Activated T-cell treated with anti-CD3 and anti-CD28 coated beads, Interleukin-2, amount 50 U/mL, for 4 hours (primary cell): ENCODE results near the gene ARHGAP24. TPM values are rescaled to one million over a fixed set of nuclear protein-coding genes. Genes with fewer than 3 reads are reported as not detected.
"Not testable (repeated sequence)": the region's sequence is repeated elsewhere in the genome, so short reads cannot be mapped to it uniquely, and the experiment has no call there.

Experiments used
- ATAC-seq, 2 donors: fragments of 200-7000 bp; cut with Tn5 transposase; one replicate each; pipeline ENCODE4 v1.10.0; 2021
- DNase-seq: peaks from one replicate; pipeline ENCODE4 v3.0.0-alpha.2; 2020
- H3K27me3 Mint-ChIP-seq: one replicate; pipeline ENCODE4 v1.8.0; 2021; ENCODE audit warnings: low read depth, mixed read lengths
- H3K36me3 Mint-ChIP-seq: one replicate; pipeline ENCODE4 v1.8.0; 2022; ENCODE audit warnings: mixed read lengths; ENCODE audit not compliant: insufficient read depth
- H3K4me1 Mint-ChIP-seq: one replicate; pipeline ENCODE4 v1.8.0; 2021; ENCODE audit warnings: low read depth, mixed read lengths
- H3K4me3 Mint-ChIP-seq: one replicate; pipeline ENCODE4 v1.8.0; 2021; ENCODE audit warnings: mild to moderate bottlenecking, moderate library complexity, mixed read lengths
- H3K9me3 Mint-ChIP-seq: one replicate; pipeline ENCODE4 v1.8.0; 2021; ENCODE audit warnings: mixed read lengths
- total RNA-seq, 3 donors: library from RNA; stranded (reverse); gene quantifications; one replicate each; pipeline ENCODE4 v1.2.1, GENCODE V29; 2021

The ARHGAP24 gene
- total RNA-seq, 3 donors from 2014 or later = 0.29 to 1.5 (median 0.46) TPM

- no peaks in the 10 kb centered on the region for H3K27me3 Mint-ChIP-seq
- DNase-seq = no peak
- H3K4me1 Mint-ChIP-seq = no peaks in the 10 kb centered on the region
- no peaks in the 10 kb centered on the region for H3K9me3 Mint-ChIP-seq
- no peaks in the 10 kb centered on the region for H3K36me3 Mint-ChIP-seq
- ATAC-seq = no peak
- H3K4me3 Mint-ChIP-seq = no peak overlapping the region
These were observed 471.9 kb downstream of the ARHGAP24 start for GRCh38 chr4:85946821-85947220.

DNA sequence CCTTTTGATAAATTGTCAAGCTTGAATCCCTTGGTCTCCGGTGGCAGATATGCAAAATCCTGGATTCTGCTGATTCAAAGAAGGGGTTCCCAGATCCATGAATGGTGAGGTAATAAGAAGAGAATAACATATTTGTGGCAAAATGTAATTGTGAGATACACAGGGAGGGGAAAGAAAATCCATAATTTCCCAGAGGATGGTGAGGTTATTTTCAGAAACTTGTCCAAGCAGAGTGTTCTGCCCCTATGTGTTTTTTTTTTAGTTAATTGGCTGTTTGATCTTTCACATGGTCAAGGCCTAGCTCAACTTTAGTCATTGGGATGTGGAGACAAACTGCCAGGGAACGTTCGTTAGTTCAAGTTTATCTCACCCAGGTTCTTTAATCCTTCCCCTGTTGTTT is 476.1 kb downstream of the ARHGAP24 start:
- no peaks in the 10 kb centered on the region for H3K36me3 Mint-ChIP-seq
- DNase-seq (no peak), ATAC-seq (no peak)
- H3K4me1 Mint-ChIP-seq = no peaks in the 10 kb centered on the region
- no peaks in the 10 kb centered on the region for H3K27me3 Mint-ChIP-seq
- H3K4me3 Mint-ChIP-seq = no peak overlapping the region
- H3K9me3 Mint-ChIP-seq = no peaks in the 10 kb centered on the region

- H3K4me1 Mint-ChIP-seq = no peaks in the 10 kb centered on the region
- no peak overlapping the region for H3K4me3 Mint-ChIP-seq
- H3K27me3 Mint-ChIP-seq = no peaks in the 10 kb centered on the region
- ATAC-seq = no peak
- no peak for DNase-seq
- no peaks in the 10 kb centered on the region for H3K9me3 Mint-ChIP-seq
- no peaks in the 10 kb centered on the region for H3K36me3 Mint-ChIP-seq
These were observed 477.6 kb downstream of the ARHGAP24 start for GRCh38 chr4:85952528-85952927.

- no peaks in the 10 kb centered on the region for H3K4me1 Mint-ChIP-seq
- H3K9me3 Mint-ChIP-seq = no peaks in the 10 kb centered on the region
- ATAC-seq (no peak), DNase-seq (no peak)
- no peaks in the 10 kb centered on the region for H3K36me3 Mint-ChIP-seq
- H3K4me3 Mint-ChIP-seq = no peak overlapping the region
- no peaks in the 10 kb centered on the region for H3K27me3 Mint-ChIP-seq
These were observed 478.2 kb downstream of the ARHGAP24 start for GRCh38 chr4:85952972-85953650.

GRCh38 chr4:85953651-85954018 is 478.7 kb downstream of the ARHGAP24 start:
- ATAC-seq = no peak
- Mint-ChIP-seq H3K9me3 (no peaks in the 10 kb centered on the region), H3K4me3 (no peak overlapping the region), H3K36me3 (no peaks in the 10 kb centered on the region), H3K27me3 (no peaks in the 10 kb centered on the region), H3K4me1 (no peaks in the 10 kb centered on the region)
- no peak for DNase-seq

- H3K9me3 Mint-ChIP-seq = no peaks in the 10 kb centered on the region
- ATAC-seq = no peak
These were observed 480.8 kb downstream of the ARHGAP24 start for GRCh38 chr4:85955620-85956292.

GRCh38 chr4:85956293-85956945 is 481.5 kb downstream of the ARHGAP24 start:
- DNase-seq = no peak
- Mint-ChIP-seq H3K4me1 (no peaks in the 10 kb centered on the region), H3K9me3 (no peaks in the 10 kb centered on the region), H3K36me3 (no peaks in the 10 kb centered on the region), H3K4me3 (no peak overlapping the region), H3K27me3 (no peaks in the 10 kb centered on the region)
- ATAC-seq = no peak

More at GRCh38 chr4:85955620-85956292, 480.8 kb downstream of the ARHGAP24 start:
- no peak for DNase-seq
- Mint-ChIP-seq H3K4me1 (no peaks in the 10 kb centered on the region), H3K27me3 (no peaks in the 10 kb centered on the region), H3K4me3 (no peak overlapping the region), H3K36me3 (no peaks in the 10 kb centered on the region)

- Mint-ChIP-seq H3K27me3 (no peaks in the 10 kb centered on the region), H3K9me3 (peaks cover 3% of the 10 kb centered on the region), H3K4me1 (no peaks in the 10 kb centered on the region), H3K36me3 (no peaks in the 10 kb centered on the region), H3K4me3 (no peak overlapping the region)
- no peak for ATAC-seq
- DNase-seq = no peak
These were observed 486.9 kb downstream of the ARHGAP24 start for GRCh38 chr4:85961887-85962286.

DNA sequence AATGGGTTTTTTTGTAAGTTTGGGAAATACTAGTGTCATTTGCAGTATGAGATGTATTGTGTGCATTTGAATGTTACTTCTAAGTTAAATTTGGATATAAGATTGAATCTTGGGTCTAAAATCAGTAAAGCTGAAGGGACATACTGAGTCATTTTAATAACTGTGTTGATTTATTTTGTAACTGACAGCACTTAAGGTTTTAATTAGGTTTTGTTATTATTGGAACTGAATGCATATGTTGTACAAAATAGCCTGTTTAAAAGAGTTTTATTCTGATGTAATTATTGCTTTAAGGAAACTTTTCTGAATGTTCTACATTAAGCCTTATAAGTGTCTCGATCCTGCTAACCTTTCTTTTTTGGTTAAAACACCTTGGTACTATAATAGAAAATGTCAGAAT is 488.3 kb downstream of the ARHGAP24 start:
- no peak for ATAC-seq
- no peaks in the 10 kb centered on the region for H3K4me1 Mint-ChIP-seq
- peaks cover 3% of the 10 kb centered on the region for H3K9me3 Mint-ChIP-seq
- H3K27me3 Mint-ChIP-seq = no peaks in the 10 kb centered on the region
- no peak for DNase-seq
- H3K4me3 Mint-ChIP-seq = no peak overlapping the region
- H3K36me3 Mint-ChIP-seq = no peaks in the 10 kb centered on the region

GRCh38 chr4:85964298-85964697 is 489.3 kb downstream of the ARHGAP24 start:
- Mint-ChIP-seq H3K4me1 (no peaks in the 10 kb centered on the region), H3K9me3 (peaks cover 3% of the 10 kb centered on the region), H3K4me3 (no peak overlapping the region), H3K36me3 (no peaks in the 10 kb centered on the region), H3K27me3 (no peaks in the 10 kb centered on the region)
- ATAC-seq = no peak
- no peak for DNase-seq

DNA sequence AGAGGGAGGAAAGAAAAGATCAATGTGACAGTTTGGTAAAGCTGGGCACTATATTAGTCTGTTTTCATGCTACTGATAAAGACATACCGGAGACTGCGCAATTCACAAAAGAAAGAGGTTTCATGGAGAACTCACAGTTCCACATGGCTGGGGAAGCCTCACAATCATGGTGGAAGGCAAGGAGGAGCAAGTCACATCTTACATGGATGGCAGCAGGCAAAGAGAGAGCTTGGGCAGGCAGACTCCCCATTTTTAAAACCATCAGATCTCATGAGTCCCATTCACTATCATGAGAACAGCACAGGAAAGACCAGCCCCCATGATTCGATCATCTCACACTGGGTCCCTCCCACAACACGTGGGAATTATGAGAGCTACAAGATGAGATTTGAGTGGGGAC is 490.1 kb downstream of the ARHGAP24 start:
- H3K4me1 Mint-ChIP-seq, H3K9me3 Mint-ChIP-seq, H3K27me3 Mint-ChIP-seq, H3K4me3 Mint-ChIP-seq, DNase-seq, ATAC-seq, H3K36me3 Mint-ChIP-seq: not testable (repeated sequence)

GRCh38 chr4:85965529-85965928 is 490.6 kb downstream of the ARHGAP24 start:
- H3K27me3 Mint-ChIP-seq = no peaks in the 10 kb centered on the region
- H3K9me3 Mint-ChIP-seq = peaks cover 3% of the 10 kb centered on the region
- H3K4me3 Mint-ChIP-seq = no peak overlapping the region
- no peaks in the 10 kb centered on the region for H3K4me1 Mint-ChIP-seq
- DNase-seq (no peak), ATAC-seq (no peak)
- H3K36me3 Mint-ChIP-seq = no peaks in the 10 kb centered on the region

GRCh38 chr4:85966373-85966772 is 491.4 kb downstream of the ARHGAP24 start:
- Mint-ChIP-seq H3K4me1 (no peaks in the 10 kb centered on the region), H3K9me3 (peaks cover 3% of the 10 kb centered on the region), H3K4me3 (no peak overlapping the region), H3K27me3 (no peaks in the 10 kb centered on the region), H3K36me3 (no peaks in the 10 kb centered on the region)
- no peak for ATAC-seq
- DNase-seq = no peak

- no peak for DNase-seq
- Mint-ChIP-seq H3K4me3 (no peak overlapping the region), H3K27me3 (no peaks in the 10 kb centered on the region), H3K36me3 (no peaks in the 10 kb centered on the region), H3K4me1 (no peaks in the 10 kb centered on the region), H3K9me3 (peaks cover 6% of the 10 kb centered on the region)
- ATAC-seq = no peak
These were observed 492.9 kb downstream of the ARHGAP24 start for GRCh38 chr4:85967872-85968271.
